HG02885 (cell line): ENCODE measurements around the gene JAKMIP1.
A peak's percentile ranks its signal among the peaks of the same experiment; 100 is the strongest.
"Not testable (repeated sequence)": the region's sequence is repeated elsewhere in the genome, so short reads cannot be mapped to it uniquely, and the experiment has no call there.

Experiments used
- ATAC-seq: cut with Tn5 transposase; IDR thresholded peaks from one replicate; pipeline ENCODE4 v1.9.1; 2021; ENCODE audit warnings: mild to moderate bottlenecking; ENCODE audit not compliant: unreplicated experiment, poor library complexity

Gene JAKMIP1

GRCh38 chr4:6152869-6153705 is 47.3 kb downstream of the JAKMIP1 start:
- no peak for ATAC-seq

GRCh38 chr4:6150046-6150735 is 50.2 kb downstream of the JAKMIP1 start:
- ATAC-seq: no peak

GRCh38 chr4:6148506-6149205 is 51.7 kb downstream of the JAKMIP1 start:
- ATAC-seq: no peak

- ATAC-seq: no peak
Observed at GRCh38 chr4:6147441-6147840, 52.9 kb downstream of the JAKMIP1 start.

GRCh38 chr4:6143603-6144181 is 56.7 kb downstream of the JAKMIP1 start:
- ATAC-seq: no peak

GRCh38 chr4:6142935-6143602 is 57.3 kb downstream of the JAKMIP1 start:
- no peak for ATAC-seq

- no peak for ATAC-seq
Observed at GRCh38 chr4:6142511-6142910, 57.8 kb downstream of the JAKMIP1 start.

GRCh38 chr4:6141554-6141953 is 58.8 kb downstream of the JAKMIP1 start:
- no peak for ATAC-seq

GRCh38 chr4:6141021-6141420 is 59.3 kb downstream of the JAKMIP1 start:
- ATAC-seq: not testable (repeated sequence)

GRCh38 chr4:6137747-6138135 is 62.6 kb downstream of the JAKMIP1 start:
- no peak for ATAC-seq

GRCh38 chr4:6137027-6137746 is 63.2 kb downstream of the JAKMIP1 start:
- ATAC-seq: no peak

- peak; percentile 92 for ATAC-seq
Observed at GRCh38 chr4:6134612-6135220, 65.6 kb downstream of the JAKMIP1 start.

GRCh38 chr4:6132716-6133115 is 67.6 kb downstream of the JAKMIP1 start:
- ATAC-seq: no peak

- ATAC-seq: no peak
Observed at GRCh38 chr4:6128221-6128850, 72.0 kb downstream of the JAKMIP1 start.

GRCh38 chr4:6126971-6127745 is 73.2 kb downstream of the JAKMIP1 start:
- ATAC-seq: no peak

- ATAC-seq: no peak
Observed at GRCh38 chr4:6125103-6125651, 75.2 kb downstream of the JAKMIP1 start.

- ATAC-seq: no peak
Observed at GRCh38 chr4:6124386-6125102, 75.8 kb downstream of the JAKMIP1 start.
